Activated CD4-positive, alpha-beta T cell treated with anti-CD3 and anti-CD28 coated beads, Interleukin-2, amount 50 U/mL, for 48 hours (primary cell): ENCODE measurements around the gene CTNNA3.
"Not testable (repeated sequence)": the region's sequence is repeated elsewhere in the genome, so short reads cannot be mapped to it uniquely, and the experiment has no call there.

Source experiments
- DNase-seq, 2 experiments: peaks; one replicate each; pipeline ENCODE4 v3.0.0-alpha.2; 2020

The CTNNA3 gene

DNA sequence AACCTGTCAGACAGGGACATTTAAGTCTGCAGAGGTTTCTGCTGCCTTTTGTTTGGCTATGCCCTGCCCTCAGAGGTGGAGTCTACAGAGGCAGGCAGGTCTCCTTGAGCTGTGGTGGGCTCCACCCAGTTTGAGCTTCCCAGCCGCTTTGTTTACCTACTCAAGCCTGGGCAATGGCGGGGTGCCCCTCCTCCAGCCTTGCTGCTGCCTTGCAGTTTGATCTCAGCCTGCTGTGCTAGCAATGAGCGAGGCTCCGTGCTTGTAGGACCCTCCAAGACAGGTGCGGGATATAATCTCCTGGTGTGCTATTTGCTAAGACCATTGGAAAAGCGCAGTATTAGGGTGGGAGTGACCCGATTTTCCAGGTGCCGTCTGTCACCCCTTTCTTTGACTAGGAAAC lies 1360.2 kb downstream of the CTNNA3 start:
- DNase-seq, result not testable (repeated sequence)

DNA sequence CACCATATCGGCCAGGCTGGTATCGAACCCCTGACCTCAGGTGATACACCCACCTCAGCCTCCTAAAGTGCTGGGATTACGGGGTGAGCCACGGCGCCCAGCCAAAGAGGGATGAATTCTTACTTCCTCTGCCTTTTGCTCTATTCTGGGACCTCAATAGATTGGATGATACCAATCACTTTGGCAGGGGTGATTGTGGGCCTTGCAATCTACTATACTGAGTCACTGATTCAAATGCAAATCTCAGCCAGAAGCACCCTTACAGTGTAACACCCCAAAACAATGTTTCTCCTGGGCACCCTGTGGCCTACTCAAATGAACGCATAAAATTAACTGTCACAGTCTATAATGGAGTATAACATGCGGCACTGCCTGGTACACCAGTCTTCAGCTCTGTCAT lies 1366.8 kb downstream of the CTNNA3 start:
- no peak for DNase-seq

DNA sequence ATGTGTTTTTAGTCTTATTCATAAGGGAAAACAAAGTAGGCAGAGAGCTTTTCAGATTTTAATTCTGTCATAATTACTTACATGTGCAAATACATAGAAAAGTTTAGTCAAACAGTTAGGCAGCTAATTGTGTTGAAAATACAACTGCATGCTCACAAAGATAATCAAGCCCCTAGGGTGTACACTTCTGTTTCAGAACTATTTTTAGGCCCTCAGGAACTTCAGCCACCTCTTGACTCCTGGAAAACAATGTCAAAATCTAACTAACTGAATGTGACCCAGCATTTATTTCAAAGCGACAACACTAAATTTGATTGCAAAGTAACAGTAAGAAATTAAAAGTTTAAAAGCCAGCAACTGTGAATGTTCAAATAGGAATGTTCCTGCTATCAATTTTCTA lies 1369.1 kb downstream of the CTNNA3 start:
- DNase-seq, result no peak

DNA sequence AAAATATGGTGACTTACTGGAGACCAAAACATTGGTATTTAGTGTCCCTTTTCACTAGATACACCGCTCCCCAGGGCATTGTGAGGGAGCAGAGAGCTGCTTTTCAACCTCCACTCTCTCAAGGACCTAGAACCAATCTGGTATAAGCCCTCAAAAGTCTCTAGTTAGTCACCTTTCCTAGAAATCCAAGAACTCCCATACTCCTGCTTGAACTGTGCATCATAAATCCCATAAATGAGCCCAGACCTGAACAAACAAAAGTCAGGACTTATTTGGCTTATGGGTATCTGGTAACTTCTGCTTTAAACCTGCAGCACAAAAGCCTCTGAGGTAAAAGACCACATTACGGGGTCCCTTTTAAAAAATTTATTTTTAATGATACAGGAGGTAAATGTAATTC lies 1373.2 kb downstream of the CTNNA3 start:
- no peak for DNase-seq

- no peak for DNase-seq
Measured at GRCh38 chr10:66321723-66322665, 1374.0 kb downstream of the CTNNA3 start.

GRCh38 chr10:66318761-66319160 lies 1377.2 kb downstream of the CTNNA3 start:
- DNase-seq, result no peak

- no peak for DNase-seq
Measured at GRCh38 chr10:66307826-66308225, 1388.2 kb downstream of the CTNNA3 start.

GRCh38 chr10:66301078-66301477 lies 1394.9 kb downstream of the CTNNA3 start:
- DNase-seq, result no peak

GRCh38 chr10:66295602-66296001 lies 1400.4 kb downstream of the CTNNA3 start:
- no peak for DNase-seq

DNA sequence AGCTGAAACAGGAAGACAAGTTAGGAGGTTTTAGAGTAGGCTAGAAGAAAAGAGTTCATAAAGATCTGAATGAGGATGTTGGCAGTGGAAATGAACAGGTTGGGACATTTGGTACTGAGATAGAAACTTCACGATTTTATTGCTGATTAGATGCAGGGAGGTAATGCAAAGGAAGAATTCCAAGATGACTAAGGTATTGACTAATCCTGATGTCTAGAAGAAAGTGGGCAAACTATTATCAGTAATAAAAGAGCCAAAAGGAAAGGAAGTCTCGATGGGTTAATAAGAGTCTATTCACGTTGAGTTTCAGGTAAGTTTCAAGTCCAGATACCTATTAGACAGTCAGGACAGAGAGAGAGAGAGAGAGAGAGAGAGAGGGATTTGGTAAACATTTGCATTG lies 1401.5 kb downstream of the CTNNA3 start:
- DNase-seq, result no peak

DNA sequence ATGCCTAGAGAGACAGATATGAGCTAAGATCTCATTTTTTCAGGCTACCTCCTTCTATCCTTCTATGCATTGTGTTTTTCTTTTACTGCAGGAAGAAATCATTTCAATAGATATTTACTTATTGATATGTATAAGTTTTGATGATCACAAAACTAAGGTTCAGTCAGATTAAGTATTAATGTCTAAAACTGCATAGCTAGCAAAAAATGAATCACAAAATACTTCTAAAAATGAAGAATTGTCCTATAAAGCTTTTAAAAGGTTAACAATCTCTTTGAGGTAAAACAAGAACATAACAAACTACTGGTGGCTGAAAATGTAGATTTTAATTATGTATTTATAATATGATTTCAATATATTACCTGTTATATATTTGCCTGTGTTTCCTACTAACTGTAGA lies 1403.1 kb downstream of the CTNNA3 start:
- DNase-seq, result no peak

DNA sequence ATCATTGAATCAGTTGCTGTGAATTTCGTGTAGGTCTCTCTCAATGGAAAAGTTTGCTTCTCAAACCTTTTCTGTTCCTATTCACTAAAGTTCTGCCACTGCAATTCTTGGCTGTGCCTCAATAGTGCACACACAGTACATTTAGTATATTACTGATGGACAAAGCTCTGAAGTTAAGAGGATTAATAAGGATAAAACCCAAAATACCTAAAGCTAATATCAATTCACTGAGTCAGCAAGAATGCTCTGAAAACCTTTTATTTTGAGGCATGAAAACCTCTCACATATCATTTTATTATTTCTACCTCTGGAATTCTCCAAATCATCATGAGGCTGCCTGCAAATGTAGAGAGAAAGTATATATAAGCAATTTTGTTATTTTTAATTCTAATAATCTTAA lies 1403.5 kb downstream of the CTNNA3 start:
- DNase-seq, result no peak

DNA sequence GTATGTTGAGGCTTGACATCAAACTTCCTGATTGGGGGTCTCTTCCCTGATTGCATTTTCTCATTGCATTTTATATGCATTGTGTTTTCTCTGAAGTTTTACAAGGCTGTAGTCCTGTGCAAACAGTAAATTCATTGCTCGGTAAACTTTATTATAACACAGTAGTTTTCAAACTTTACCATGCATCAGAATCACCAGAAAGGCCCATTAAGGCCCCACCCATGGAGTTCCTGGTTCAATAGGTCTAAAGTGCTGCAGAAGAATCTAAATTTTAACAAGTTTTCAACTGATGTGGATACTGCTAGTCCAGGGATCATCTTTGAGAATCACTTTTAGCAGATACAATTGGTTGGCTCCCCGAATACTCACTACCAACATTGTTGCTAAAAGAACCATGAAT lies 1404.9 kb downstream of the CTNNA3 start:
- DNase-seq, result no peak

GRCh38 chr10:66284621-66285020 lies 1411.4 kb downstream of the CTNNA3 start:
- DNase-seq, result no peak

DNA sequence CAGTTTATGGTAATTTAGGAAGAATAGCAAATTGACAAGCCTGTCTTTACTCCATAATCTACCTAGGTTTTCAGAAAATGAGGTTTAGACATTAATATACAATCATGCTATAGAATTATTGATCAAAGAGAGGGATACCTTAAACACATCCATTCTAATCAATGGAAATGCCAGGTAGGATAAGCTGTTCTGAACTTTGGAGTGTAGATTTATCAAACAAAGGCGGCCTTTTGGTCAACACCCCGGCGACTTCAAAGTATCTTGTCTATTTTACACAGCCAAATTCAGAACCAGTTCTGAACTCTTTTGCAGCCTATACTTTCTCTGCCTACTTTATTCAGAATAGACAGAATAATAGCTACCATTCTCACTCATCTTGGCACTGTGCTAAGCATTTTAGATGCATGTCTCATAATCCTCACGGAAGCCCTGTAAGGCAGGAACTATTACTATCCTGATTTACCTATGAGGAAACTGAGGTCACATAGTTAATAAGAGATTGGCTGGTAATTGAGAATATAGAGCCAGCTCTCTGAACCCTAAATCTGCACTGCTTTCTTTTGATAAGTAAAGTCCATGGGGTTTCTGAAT lies 1412.0 kb downstream of the CTNNA3 start:
- DNase-seq, result no peak

DNA sequence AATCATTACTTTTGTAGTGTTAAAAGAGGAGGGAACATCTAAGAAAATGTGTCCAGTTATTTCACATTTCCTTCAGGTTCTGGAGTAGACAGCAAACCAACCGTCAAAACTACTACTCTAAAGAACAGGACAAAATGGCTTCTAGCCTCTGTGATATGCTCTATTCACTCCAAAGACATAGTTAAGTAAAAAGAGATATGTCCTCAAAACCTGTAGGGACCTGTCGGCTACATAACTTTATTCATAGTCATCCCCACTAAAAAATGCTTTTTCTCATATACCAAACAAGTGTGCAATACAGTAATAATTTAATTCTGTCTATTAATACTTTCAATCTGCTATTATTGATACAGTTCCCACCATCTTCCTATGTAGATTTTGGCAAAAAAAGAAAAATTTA lies 1412.9 kb downstream of the CTNNA3 start:
- DNase-seq, result no peak

- no peak for DNase-seq
Measured at GRCh38 chr10:66281327-66281726, 1414.7 kb downstream of the CTNNA3 start.

DNA sequence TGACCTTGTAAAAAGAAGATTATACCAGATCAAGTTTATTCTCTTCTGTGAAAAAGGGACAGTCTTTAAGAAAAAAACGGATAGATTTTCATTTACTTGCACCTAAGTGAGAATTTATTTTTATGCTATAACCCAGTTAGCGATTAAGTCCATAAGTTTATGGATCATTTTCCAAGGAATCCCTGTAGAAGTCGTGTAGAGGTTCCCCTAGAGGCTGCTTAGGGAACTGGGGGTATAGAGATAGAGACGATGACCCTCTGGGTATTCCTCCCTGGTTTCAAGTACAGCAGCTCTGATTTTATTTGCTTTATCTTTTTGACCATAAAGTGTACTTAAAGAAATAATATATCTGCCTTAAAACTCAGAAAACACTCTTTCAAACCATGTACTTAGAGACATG lies 1418.5 kb downstream of the CTNNA3 start:
- DNase-seq, result no peak

DNA sequence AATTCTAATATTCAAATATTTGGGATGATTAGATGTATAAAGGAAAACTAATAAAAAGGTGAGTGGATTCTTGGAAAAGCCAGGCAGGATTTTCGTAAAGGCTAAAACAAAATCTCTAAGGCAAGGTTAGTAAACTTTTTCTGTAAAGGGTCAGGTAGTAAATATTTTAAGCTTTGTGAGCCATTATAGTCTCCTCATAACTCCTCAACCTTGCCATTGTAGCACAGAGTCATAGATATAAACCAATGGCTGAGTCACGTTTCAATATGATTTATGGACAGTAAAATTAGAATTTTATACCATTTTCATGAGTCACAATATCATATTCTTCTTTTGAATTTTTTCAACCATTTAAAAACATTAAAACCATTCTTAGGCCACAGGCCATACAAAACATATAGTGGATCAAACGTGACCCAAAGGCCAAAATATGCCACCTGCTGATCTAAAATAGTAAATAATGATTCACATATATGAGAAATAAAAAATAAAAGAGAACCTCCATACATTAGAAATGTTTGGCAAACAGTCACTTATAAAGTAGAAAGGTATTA lies 1422.0 kb downstream of the CTNNA3 start:
- DNase-seq, result no peak

DNA sequence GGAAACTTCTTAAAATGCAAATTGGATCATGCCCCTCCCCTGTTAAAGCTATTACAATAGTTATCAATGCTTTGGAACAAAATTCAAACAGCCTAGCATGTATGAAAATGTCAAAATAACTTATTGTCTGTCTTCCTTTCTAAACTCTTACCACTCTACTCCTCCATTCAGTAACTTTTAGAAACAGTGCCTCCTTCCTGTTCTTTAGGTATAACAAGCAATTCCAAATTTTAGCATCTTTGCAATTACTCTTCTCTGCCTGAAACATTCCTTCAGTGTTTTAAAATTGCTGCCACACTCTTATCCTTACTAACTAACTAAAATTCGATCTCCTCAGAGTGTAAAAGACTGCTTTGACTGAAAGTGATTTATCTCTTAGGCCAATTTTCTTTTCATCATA lies 1430.6 kb downstream of the CTNNA3 start:
- DNase-seq, result no peak

GRCh38 chr10:66259836-66260235 lies 1436.2 kb downstream of the CTNNA3 start:
- DNase-seq, result no peak

- DNase-seq, result no peak
Measured at GRCh38 chr10:66258693-66259092, 1437.3 kb downstream of the CTNNA3 start.

DNA sequence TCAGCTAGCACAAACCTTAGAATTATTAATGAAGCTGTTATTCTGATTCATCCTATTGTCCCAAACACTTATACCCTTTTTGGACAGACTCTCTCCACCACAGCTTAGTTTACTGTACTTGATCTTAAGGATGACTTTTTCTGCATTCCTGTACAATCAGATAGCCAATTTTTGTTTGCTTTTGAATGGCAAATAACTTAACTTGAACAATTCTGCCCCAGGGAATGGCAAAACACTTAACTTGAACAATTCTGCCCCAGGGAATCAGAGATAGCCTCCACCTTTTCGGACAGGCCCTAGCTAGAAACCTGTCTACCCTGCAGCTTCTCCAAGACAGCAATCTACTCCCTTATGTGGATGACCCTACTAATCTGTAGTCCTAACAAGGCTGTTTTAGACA lies 1438.2 kb downstream of the CTNNA3 start:
- no peak for DNase-seq

GRCh38 chr10:66252986-66253385 lies 1443.0 kb downstream of the CTNNA3 start:
- no peak for DNase-seq
